GM19455 (cell line): Measurements from ENCODE around the gene ABCE1.

Experiments used
- ATAC-seq: cut with Tn5 transposase; IDR thresholded peaks from one replicate; pipeline ENCODE4 v1.9.1; 2021; ENCODE audit not compliant: unreplicated experiment

Gene ABCE1

DNA sequence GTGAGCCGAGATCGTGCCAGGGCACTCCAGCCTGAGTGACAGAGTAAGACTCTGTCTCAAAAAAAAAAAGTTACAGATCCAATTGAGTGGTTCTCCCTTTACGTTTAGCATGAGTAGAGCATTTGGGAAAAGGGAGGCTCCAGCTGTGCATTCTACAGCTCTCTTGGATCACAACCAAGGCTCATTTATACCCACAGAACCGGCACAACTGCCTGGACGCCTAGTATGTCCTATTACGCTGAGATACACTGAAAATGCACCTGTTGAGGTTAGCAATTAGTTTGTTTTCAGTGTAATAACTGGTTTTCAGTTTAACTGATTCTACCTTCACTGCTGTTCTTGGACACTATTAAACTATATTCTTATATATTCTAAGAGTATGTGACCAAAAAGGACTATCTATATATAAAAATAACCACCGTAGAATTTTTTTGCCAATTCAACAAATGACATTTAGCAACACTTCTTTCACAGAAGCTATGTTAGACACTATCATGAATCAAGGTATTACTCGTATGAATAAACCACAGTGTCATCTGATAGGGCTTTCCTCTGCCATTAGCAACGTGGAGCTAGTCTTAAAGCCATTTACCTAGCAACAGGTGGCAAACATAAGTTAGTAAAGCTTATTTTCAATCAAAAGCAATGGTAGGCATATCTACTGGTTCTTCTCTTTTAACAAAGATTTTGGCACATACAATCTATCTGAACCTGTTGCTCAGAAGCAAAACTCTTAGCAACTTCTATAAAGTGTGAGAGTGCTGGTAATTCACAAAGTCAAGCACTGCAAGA lies 78.7 kb downstream of the ABCE1 start:
- no peak for ATAC-seq

DNA sequence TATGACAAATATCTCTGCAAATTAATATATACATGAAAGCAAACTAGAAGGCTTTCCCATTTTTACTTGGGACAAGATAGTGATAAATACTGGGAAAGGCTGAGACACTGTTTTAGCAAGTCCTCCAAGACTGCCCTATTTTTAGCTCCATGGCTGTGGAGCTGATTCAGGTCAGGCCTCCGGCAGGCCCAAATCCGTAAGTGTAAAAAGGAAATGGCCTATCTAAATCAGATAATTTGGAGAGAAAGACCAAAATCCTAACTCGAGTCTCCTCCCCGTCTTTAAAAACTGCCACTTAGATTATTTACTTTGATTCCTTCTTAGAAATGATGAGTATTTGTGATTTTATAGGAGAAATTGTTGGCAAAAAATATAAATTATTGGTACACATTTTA lies 79.4 kb downstream of the ABCE1 start:
- ATAC-seq, result no peak

DNA sequence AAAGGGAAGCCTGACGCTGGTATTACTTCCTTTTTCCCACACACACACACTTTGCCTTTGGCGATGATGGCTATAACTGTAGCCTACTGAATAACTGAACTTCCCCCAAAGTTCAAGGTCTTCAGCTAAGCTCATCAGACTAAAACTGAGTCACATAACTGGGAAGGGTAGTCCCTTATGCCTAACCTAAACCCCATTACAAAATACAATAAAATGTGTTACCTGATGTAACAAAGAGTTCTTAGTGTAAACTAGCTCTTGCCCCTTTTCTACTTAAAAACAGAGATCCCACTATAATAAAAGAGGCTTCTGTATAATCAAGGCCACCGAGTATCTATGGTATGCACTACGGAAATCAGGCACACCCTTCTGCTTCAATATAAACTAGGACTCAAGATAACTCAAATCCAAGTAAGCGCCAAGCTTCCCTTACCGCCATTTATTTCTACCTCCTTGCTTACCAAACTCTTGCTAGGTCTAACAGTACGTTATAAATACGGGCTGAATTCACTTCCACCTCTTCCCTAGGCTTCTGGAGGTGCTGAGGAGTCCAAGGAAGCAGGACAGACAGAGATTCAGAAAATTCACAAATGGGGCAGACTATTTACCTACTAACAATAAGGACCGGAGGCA lies 79.9 kb downstream of the ABCE1 start:
- no peak for ATAC-seq

DNA sequence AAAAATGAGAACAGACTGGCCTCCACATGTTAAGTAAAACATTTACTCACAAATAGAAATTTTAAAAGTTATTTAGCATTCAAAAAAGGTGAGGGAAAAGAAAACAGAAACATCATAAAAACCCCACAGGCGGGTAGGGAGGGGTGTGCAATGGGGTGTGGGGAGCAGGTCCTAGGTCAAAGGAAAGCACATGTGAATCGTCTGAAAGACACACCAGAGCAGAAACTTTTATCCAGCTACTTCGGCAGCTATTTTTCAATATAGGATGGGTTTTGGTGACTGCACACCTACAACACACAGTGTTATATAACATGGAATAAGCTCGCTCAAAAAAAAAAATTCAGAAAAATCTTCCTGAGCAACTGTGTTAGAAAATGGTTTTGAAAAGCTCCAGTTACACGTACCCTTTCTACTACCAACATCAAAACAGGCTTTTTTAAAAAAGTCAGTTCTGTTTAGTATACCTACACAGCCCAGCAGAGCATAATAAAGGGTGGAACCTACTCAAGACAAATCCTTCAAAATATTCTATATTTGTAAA lies 80.7 kb downstream of the ABCE1 start:
- ATAC-seq, result no peak
